GM10847 (cell line): ENCODE results near the gene SSUH2.

Source experiments
- POLR2A ChIP-seq: IDR thresholded peaks from 2 replicates; pipeline ENCODE4 v1.6.1; 2011; ENCODE audit not compliant: insufficient read length; ENCODE audit errors: extremely low read depth

Gene SSUH2

DNA sequence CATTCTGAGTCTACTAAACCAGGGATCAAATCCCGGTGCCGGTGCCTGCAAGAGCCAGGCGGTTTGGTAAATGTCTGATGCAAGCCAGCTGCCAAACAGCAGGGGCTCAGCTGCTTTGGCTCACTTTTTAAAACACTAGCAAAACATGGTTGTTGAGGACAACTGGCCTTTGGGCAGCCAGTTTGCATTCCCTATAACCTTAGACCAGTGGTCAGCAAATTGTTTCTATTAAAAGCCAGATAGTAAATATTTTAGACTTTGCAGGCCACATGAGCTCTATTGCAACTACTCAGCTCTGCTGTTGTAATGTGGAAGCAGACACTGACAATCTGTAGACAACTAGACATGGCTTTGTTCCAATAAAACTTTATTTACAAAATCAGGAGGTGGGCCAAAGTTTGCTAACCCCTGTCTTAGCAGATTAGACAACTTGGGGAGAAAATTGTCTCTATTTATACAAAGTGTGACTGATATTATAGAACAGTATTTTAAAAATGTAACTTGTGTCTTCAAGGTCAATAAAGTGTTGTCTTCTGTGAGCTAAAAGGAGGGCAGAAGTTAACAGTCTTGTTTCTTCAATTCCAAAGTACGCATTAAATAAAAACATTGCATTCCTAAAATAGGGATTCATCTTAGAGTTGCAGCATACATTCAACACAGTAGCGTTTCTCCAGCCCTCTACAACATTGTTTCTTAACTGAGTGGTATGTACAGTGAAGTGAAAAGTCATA lies 67.6 kb downstream of the SSUH2 start:
- no peak for TF ChIP-seq POLR2A

DNA sequence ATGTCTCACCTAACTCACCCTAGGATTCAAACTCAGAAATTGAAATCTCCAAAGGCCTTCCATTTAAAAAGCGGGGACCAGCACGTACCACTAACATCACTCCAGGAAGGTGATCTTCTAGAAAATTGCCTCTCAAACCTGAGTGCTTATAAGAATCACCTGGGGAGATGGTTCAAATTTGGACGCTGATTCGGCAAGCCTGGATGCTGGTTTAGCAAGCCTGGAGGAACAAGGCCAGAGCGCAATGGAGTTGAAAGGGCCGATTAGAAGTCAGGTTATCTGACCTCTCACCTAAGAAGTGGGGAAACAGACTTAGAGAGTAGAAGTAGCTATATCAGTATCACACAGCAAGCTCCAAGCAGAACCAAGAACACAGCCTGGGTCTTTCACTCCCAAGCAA lies 68.2 kb downstream of the SSUH2 start:
- no peak for TF ChIP-seq POLR2A

DNA sequence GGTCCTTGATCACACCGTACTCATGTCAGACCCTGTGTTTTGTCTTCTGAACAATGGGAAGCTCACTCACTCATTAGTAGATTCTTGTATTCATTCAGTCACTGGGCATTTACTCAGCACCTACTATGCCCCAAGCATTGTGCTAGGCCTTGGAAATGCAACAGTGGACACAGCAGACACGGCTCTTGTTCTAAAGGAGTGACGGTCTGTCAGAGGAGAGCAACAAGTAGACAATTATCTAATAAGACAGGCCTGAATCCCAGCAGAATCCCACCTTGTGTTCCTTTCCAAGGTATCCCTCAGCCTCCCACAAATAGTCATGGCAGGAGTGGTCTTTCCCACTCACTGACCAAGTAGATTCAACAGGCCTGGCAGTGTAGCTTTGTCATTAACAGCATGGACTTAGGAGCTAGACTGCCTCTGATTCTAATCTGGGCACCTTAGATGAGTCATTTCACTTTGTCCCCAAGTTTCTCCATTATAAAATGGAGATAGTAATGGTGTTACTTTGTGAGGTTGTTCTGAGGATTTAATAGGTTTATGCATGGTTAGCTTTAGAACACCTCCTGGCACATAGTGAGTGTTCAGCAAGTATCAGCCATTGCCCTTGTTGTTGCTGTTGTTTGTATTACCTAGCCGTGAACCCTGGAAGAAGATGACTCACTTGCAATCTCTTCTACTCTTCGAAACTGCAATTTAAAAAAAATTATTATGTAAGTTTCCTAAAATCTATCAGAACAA lies 69.1 kb downstream of the SSUH2 start:
- no peak for TF ChIP-seq POLR2A

DNA sequence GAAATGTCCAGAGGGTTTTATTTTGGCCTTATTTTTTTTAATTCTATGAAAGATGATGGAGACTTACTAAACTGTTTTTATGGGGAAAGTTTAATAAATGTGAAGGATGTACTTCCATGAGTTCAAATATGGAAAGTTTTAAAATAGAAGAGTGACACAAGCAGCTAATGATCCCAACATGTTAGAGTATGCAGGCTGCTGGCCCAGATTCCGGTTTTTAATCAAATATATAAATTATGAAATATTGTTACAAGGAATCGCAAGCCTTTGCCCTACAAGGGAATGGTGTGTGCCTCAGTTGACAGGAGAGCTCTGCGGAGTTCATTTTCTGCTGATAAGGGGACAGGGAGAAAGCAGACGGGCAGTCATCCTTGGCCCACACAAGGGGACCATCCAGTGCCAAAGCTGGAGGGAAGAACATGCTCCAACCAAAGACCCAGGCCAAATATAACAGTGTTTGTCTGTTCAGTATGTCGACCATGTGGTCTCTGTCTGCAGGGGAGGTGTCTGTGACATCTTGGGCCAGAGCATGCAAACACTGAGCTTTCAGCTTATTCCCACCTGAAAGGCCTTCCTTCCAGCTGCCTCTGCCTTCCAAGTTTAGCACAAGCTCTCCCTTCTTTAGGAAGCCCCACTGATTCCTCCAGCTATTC lies 69.8 kb downstream of the SSUH2 start:
- TF ChIP-seq POLR2A = no peak

DNA sequence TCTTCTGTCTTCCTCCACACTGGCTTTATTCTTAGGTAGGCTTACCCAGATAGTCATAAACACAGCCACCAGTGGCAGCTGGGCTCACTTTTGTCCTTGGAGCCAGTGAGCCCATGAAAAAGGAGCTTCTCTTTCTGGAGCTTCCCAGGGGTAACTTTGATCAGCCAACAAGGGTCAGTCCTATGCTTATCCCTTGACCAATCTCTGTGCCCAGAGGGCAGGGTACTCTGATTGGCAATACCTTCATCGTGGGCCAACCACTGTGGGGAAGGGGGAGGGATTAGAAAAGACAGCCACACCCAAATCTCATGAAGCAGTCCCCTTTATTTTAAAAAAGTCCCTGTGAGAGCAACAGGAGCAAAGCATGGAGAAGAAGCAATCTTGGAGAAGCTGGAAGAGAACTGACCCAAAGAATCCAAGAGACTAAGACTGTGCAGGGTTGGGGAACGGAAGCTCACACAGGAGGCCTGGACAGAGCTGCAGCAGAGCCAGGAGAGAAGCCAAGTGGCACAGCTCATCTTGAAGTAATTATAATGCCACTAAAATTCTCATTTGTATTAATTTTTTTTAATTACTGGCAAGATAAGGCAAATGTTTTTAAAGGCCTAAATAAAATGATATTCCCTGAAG lies 70.4 kb downstream of the SSUH2 start:
- TF ChIP-seq POLR2A = no peak

DNA sequence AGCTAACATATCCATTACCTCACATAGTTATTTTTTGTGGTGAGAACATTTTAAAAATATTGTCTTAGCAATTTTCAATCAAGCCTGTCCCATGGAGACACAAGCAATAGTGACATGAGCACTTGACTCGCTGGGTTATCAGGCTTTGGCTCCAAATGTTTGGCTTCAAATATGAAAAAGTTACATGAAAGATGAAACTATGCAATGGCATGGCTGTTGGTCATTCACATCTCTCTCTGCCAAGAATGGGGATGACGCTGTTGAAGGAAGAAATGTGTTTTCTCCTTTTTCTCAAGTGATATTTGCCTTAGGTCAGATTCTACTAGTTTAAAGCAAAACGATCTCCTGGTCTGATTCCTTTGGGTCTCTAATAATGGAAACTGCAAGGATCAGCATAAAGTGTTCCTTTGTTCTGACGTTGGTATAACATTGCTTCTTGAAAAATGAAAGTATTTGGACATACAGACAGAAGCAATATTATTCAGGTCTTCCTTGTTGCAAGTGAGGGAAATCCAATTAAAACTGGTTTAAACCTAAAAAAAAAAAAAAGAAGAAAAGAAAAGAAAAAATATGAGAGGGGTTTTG lies 71.2 kb downstream of the SSUH2 start:
- no peak for TF ChIP-seq POLR2A

DNA sequence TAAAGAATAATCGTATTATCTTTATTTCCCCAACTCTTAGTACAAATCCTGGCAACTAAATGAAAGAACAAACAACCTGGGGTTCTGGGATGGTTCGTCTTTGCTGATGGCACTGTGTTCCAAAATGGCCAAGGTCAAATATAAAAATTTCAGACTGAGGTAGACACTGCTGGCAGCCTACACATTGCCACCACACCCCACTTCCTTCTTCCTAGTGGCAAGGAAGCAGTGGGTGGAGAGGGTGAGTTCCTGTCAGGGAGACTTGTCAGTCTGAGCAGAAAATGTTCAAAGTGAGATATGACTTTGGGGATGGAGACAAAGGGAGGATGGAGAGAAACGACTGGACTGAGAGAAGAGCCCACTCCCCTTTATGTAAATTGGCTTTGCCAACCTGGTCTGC lies 73.3 kb downstream of the SSUH2 start:
- TF ChIP-seq POLR2A = no peak
